Natural killer cell treated with Interleukin-12 subunit alpha and Interleukin-12 subunit beta and Interleukin-15 and Interleukin-18, amount 100 ng/mL, for 72 hours (primary cell): ENCODE data around the gene E2F4. TPM values are rescaled to one million over a fixed set of nuclear protein-coding genes. Genes with fewer than 3 reads are reported as not detected.

ENCODE experiments used
- ATAC-seq, 2 donors: fragments of 150-1000 bp; cut with Tn5 transposase in 1 of 2; sonication (Bioruptor Pico), chemical (Tn5 transposase) in 1 of 2; 2 replicates each; pipeline ENCODE4 v1.10.0; 2021
- DNase-seq: peaks from one replicate; pipeline ENCODE4 v3.0.0; 2022; ENCODE audit warnings: low spot score
- H3K27ac Mint-ChIP-seq, 2 donors: 1 replicate in 1 of 2; 2 replicates in 1 of 2; pipeline ENCODE4 v1.8.0; 2022; ENCODE audit warnings: mixed read lengths in 2 of 2, mild to moderate bottlenecking in 1 of 2, moderate library complexity in 1 of 2
- H3K27me3 Mint-ChIP-seq, 2 donors: 1 replicate in 1 of 2; 2 replicates in 1 of 2; pipeline ENCODE4 v1.8.0; 2022; ENCODE audit warnings: mixed read lengths in 2 of 2
- H3K36me3 Mint-ChIP-seq: one replicate; pipeline ENCODE4 v1.8.0; 2022; ENCODE audit warnings: mixed read lengths
- H3K4me1 Mint-ChIP-seq, 2 donors: 1 replicate in 1 of 2; 2 replicates in 1 of 2; pipeline ENCODE4 v1.8.0; 2022; ENCODE audit warnings: low read depth in 2 of 2, mixed read lengths in 2 of 2, mild to moderate bottlenecking in 1 of 2
- H3K4me3 Mint-ChIP-seq: one replicate; pipeline ENCODE4 v1.8.0; 2022; ENCODE audit warnings: mixed read lengths
- H3K9me3 Mint-ChIP-seq: 2 replicates; pipeline ENCODE4 v1.8.0; 2022; ENCODE audit warnings: mixed read lengths
- total RNA-seq, 2 donors: library from RNA; stranded (reverse); gene quantifications; one replicate each; pipeline ENCODE4 v1.2.3, GENCODE V29; 2022

The E2F4 gene
- total RNA-seq, 2 donors from 2014 or later: 110 to 188 TPM

- no peak for ATAC-seq
Measured at GRCh38 chr16:67207249-67208091, 15.5 kb downstream of the E2F4 start.

DNA sequence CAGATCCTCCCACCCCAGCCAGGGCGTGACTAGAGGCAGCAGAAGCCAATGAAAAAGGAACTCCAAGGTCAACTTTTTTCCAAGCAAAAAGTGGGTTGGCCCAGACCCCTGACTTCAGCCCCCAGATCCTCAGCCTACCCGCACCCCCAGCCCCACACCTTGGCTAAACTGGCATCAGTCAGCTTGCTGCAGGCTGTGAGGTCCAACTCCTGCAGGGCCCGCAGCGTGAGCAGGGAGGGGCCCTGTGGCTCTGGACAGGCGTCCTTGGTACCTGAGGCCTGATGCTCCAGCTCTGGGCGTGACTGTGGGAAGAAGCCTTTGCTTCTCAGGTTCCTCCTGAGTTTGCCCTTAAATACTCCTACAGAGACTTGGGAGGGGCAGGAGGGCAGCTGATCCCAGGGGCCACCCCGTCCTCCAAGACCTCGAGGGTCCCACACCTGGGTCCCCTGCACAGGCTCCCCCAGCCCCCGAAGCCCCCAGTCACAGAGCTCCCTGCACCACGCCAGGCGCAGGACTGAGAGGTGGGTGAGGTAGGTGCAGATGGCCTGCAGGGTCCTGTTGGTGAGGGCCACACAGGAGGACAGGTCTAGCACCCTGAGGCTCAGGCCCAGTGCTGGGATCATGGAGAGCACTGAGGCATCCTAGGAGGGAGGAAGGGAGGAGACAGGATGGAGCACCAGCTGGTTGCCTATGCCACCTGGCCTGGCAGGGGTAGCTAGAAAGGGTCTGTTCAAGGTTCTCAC is 16.4 kb downstream of the E2F4 start:
- Mint-ChIP-seq H3K4me1 (peaks cover 0 to 4% of the 10 kb centered on the region in 2 donors), H3K27me3 (no peaks in the 10 kb centered on the region), H3K9me3 (no peaks in the 10 kb centered on the region), H3K27ac (no peak overlapping the region), H3K36me3 (no peaks in the 10 kb centered on the region), H3K4me3 (no peak overlapping the region)
- DNase-seq: no peak
- no peak for ATAC-seq

More at GRCh38 chr16:67207249-67208091, 15.5 kb downstream of the E2F4 start:
- H3K9me3 Mint-ChIP-seq: no peaks in the 10 kb centered on the region
- no peaks in the 10 kb centered on the region for H3K27me3 Mint-ChIP-seq
- H3K36me3 Mint-ChIP-seq: no peaks in the 10 kb centered on the region
- no peak overlapping the region for H3K27ac Mint-ChIP-seq
- DNase-seq: no peak
- no peak overlapping the region for H3K4me3 Mint-ChIP-seq
- H3K4me1 Mint-ChIP-seq: peaks cover 0 to 4% of the 10 kb centered on the region in 2 donors

DNA sequence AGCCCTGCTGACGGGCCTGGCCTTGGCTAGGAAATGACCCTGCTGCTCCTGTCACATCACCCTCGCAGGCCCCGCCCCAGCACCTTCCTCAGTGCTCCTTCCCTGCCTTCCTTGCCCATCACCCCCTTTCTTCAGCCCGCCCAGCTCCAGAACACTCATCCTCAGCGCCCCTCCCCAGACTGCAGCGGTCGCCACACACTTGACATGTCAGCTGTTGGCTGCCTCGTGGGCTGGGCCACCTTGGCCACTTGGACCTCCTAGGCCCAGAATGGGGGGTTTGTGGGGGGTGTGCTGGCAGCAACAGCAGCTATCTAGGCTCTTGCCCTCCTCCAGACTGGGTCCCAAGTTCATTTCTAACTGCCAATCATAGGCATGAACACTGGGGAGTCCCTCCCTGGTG is 17.6 kb downstream of the E2F4 start:
- H3K4me3 Mint-ChIP-seq: no peak overlapping the region
- no peaks in the 10 kb centered on the region for H3K36me3 Mint-ChIP-seq
- H3K27me3 Mint-ChIP-seq: no peaks in the 10 kb centered on the region
- DNase-seq (no peak), ATAC-seq (no peak)
- peaks cover 0 to 4% of the 10 kb centered on the region in 2 donors for H3K4me1 Mint-ChIP-seq
- no peaks in the 10 kb centered on the region for H3K9me3 Mint-ChIP-seq
- peak overlapping the region in 1 of 2 donors; percentile 31 for H3K27ac Mint-ChIP-seq

DNA sequence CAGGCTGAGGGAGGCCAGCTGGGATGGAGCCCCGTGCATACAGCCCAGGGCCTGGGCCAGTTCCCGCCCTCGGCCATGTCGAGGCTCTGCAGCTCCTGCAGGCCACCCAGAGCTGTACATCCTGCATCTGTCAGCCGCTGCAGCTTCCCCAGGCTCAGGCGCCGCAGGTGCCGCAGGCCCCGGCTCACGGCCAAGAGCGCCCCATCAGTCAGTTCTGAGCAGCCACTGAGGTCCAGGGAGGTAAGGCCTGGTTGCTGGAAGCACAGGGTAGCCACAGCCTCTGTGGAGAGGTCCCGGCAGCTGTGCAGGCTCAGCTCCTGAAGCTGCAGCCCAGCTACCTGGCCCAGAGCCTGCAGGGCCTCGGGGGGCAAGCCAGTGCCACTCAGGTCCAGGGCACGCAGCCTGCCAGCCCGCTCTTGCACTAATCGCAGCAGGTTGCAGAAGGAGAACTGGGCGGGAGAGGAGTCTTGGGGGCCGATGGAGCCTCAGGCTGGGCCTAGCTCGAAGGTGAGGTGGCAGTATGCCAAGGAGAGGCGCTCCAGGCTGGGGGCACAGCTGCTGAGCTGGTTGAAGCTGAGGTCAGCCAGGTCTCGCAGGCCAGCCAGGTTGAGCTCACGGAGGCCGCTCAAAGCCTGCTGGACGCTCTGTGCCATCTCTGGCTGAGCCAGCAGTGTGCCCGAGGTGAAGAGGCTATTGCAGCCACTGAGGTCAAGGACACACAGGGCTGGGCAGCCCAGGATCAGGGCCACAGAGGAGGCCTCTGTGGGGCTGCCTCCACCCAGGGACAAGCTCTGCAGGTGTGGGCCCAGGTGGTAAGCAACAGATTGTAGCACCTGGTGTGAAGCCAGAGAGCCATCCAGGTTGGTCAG is 18.3 kb downstream of the E2F4 start:
- H3K36me3 Mint-ChIP-seq: no peaks in the 10 kb centered on the region
- peaks cover 0 to 4% of the 10 kb centered on the region in 2 donors for H3K4me1 Mint-ChIP-seq
- H3K4me3 Mint-ChIP-seq: no peak overlapping the region
- ATAC-seq: no peak
- no peak overlapping the region for H3K27ac Mint-ChIP-seq
- H3K27me3 Mint-ChIP-seq: no peaks in the 10 kb centered on the region
- DNase-seq: no peak
- no peaks in the 10 kb centered on the region for H3K9me3 Mint-ChIP-seq

- no peaks in the 10 kb centered on the region for H3K36me3 Mint-ChIP-seq
- DNase-seq (no peak), ATAC-seq (no peak)
- no peak overlapping the region for H3K27ac Mint-ChIP-seq
- H3K4me1 Mint-ChIP-seq: peaks cover 3 to 6% of the 10 kb centered on the region in 2 donors
- H3K9me3 Mint-ChIP-seq: no peaks in the 10 kb centered on the region
- H3K4me3 Mint-ChIP-seq: no peak overlapping the region
- no peaks in the 10 kb centered on the region for H3K27me3 Mint-ChIP-seq
Measured at GRCh38 chr16:67211674-67212073, 19.7 kb downstream of the E2F4 start.

- Mint-ChIP-seq H3K9me3 (no peaks in the 10 kb centered on the region), H3K4me3 (no peak overlapping the region), H3K36me3 (no peaks in the 10 kb centered on the region), H3K4me1 (peaks cover 3 to 6% of the 10 kb centered on the region in 2 donors), H3K27ac (no peak overlapping the region), H3K27me3 (no peaks in the 10 kb centered on the region)
- DNase-seq: no peak
- no peak for ATAC-seq
Measured at GRCh38 chr16:67212766-67213165, 20.8 kb downstream of the E2F4 start.

- H3K27me3 Mint-ChIP-seq: no peaks in the 10 kb centered on the region
- no peak for DNase-seq
- H3K36me3 Mint-ChIP-seq: no peaks in the 10 kb centered on the region
- H3K9me3 Mint-ChIP-seq: no peaks in the 10 kb centered on the region
- H3K4me3 Mint-ChIP-seq: no peak overlapping the region
- no peak for ATAC-seq
- peaks cover 3 to 6% of the 10 kb centered on the region in 2 donors for H3K4me1 Mint-ChIP-seq
- H3K27ac Mint-ChIP-seq: no peak overlapping the region
Measured at GRCh38 chr16:67213197-67214019, 21.5 kb downstream of the E2F4 start.

DNA sequence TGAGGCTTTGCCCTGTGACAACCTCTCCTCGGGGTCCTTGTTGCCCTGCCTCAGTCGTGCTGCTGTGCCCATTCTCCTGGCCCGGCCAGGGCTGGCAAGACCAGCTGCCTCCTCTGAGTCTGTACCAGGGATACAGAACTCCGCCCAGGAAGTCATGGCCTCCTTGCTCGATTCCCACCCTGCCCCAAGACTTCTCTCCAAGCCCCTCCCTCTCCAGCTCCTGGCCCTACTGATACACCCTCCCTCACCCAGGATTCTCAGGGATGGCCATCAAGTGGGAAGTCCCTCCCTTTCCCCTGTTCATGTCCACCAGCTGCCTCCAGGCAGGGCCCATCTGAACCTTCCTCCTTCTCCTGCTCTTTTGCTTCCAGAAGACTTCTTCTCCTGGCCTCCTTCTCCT is 23.8 kb downstream of the E2F4 start:
- Mint-ChIP-seq H3K27me3 (no peaks in the 10 kb centered on the region), H3K4me3 (no peak overlapping the region), H3K27ac (peak overlapping the region in 1 of 2 donors; percentile 40), H3K9me3 (no peaks in the 10 kb centered on the region), H3K4me1 (peaks cover 3 to 6% of the 10 kb centered on the region in 2 donors), H3K36me3 (no peaks in the 10 kb centered on the region)
- no peak for DNase-seq
- no peak for ATAC-seq

- Mint-ChIP-seq H3K4me3 (no peak overlapping the region), H3K36me3 (no peaks in the 10 kb centered on the region), H3K4me1 (peaks cover 3 to 6% of the 10 kb centered on the region in 2 donors), H3K27me3 (no peaks in the 10 kb centered on the region), H3K9me3 (no peaks in the 10 kb centered on the region), H3K27ac (peak overlapping the region in 1 of 2 donors; percentile 40)
- no peak for DNase-seq
- ATAC-seq: no peak
Measured at GRCh38 chr16:67216612-67217490, 24.9 kb downstream of the E2F4 start.

DNA sequence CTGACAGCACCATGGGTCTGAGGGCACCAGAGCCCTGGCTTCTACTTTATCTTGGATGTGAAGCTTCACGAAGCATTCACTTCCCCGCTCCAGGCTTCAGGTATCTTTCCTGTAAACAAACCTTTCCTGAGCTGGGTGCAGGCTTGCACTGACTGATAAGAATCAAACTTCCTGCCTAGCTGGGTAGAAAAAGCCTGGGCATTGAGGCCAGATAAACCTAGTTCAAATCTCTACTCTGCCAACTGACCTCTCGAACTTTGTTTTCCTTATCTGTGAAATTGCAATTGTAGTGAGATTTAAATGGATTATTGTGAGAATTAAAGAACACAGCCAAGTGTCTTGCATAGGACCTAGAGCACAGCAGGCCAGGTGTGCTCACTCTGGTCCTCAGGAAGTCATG is 32.0 kb downstream of the E2F4 start:
- no peaks in the 10 kb centered on the region for H3K27me3 Mint-ChIP-seq
- ATAC-seq (no peak), DNase-seq (no peak)
- H3K27ac Mint-ChIP-seq: no peak overlapping the region
- H3K4me1 Mint-ChIP-seq: peaks cover 28 to 44% of the 10 kb centered on the region in 2 donors
- no peaks in the 10 kb centered on the region for H3K9me3 Mint-ChIP-seq
- H3K36me3 Mint-ChIP-seq: peaks cover 14% of the 10 kb centered on the region
- no peak overlapping the region for H3K4me3 Mint-ChIP-seq

DNA sequence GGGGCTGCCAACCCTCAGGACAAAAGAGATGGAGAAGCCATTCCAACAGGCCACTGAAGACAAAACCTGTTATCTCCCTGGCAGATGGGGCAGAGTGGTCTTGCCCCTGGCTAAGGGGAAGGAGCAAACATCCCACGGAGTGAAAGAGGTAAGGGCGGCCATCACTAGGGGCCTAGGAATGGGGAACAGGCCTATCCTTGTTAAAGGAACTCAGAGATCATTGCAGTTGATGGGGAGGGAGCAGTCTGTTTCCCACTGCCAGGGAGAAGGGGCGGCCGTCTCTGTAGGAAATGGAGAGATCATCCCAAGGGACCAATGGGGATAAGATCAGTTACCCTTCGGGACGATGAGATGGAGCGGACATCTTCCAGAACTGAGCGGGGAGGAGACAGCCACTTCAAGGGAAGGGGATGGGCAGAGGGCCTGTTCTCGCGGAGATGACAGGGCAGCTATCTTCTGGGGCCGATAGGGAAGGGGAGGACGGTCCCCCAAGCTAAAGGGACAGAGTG is 34.4 kb downstream of the E2F4 start:
- DNase-seq (no peak), ATAC-seq (no peak)
- Mint-ChIP-seq H3K27ac (peak overlapping the region; percentile 97), H3K4me3 (peak overlapping the region; percentile 100), H3K4me1 (peaks cover 28 to 44% of the 10 kb centered on the region in 2 donors), H3K9me3 (no peaks in the 10 kb centered on the region), H3K36me3 (peaks cover 14% of the 10 kb centered on the region), H3K27me3 (no peaks in the 10 kb centered on the region)
